Kidney (tissue), 14 donors: ENCODE data around the gene GON7. TPM values are rescaled to one million over a fixed set of nuclear protein-coding genes. Genes with fewer than 3 reads are reported as not detected.
"Not testable (repeated sequence)": the region's sequence is repeated elsewhere in the genome, so short reads cannot be mapped to it uniquely, and the experiment has no call there.

ENCODE experiments used
- DNase-seq, 5 donors: peaks; one replicate each; pipeline ENCODE4 v3.0.0-alpha.2; 2013 to 2020
- FAIRE-seq: peaks from 2 replicates; lab custom pipeline; 2012; peaks lifted over from hg19 to GRCh38; lab: Jason Lieb, UNC
- H3K27ac ChIP-seq, 2 donors: one replicate each; pipeline ENCODE4 v1.7.0; 2013; ENCODE audit warnings: low read depth in 2 of 2, low read length in 2 of 2, inconsistent platforms in 1 of 2
- H3K27me3 ChIP-seq: one replicate; pipeline ENCODE4 v1.7.1; 2013; ENCODE audit warnings: low read length, inconsistent platforms; ENCODE audit not compliant: control insufficient read depth, insufficient read depth
- H3K36me3 ChIP-seq, 3 donors: one replicate each; pipeline versions ENCODE4 v1.7.0 to v1.7.1; 2013; ENCODE audit warnings: low read length in 3 of 3, control low read depth in 1 of 3, inconsistent platforms in 1 of 3; ENCODE audit not compliant: insufficient read depth in 3 of 3, control insufficient read depth in 2 of 3
- H3K4me1 ChIP-seq, 3 donors: one replicate each; pipeline versions ENCODE4 v1.7.0 to v1.7.1; 2013; ENCODE audit warnings: low read length in 3 of 3, inconsistent platforms in 1 of 3, low read depth in 1 of 3; ENCODE audit not compliant: control insufficient read depth in 2 of 3, insufficient read depth in 2 of 3
- H3K4me3 ChIP-seq, 3 donors: one replicate each; pipeline versions ENCODE4 v1.7.0 to v1.8.1; 2013; ENCODE audit warnings: low read length in 3 of 3, control low read depth in 1 of 3, inconsistent platforms in 1 of 3
- H3K9ac ChIP-seq, 3 donors: one replicate each; pipeline versions ENCODE4 v1.7.0 to v1.7.1; 2013; ENCODE audit warnings: low read length in 3 of 3, control low read depth in 1 of 3, inconsistent platforms in 1 of 3
- H3K9me3 ChIP-seq, 3 donors: one replicate each; pipeline versions ENCODE4 v1.7.0 to v1.7.1; 2013; ENCODE audit warnings: low read length in 3 of 3, control low read depth in 1 of 3, inconsistent platforms in 1 of 3; ENCODE audit not compliant: control insufficient read depth in 2 of 3, insufficient read depth in 1 of 3
- CTCF ChIP-seq: IDR thresholded peaks from 3 replicates; pipeline ENCODE4 v1.5.1; 2012; ENCODE audit warnings: mild to moderate bottlenecking, moderate library complexity, borderline replicate concordance; ENCODE audit not compliant: insufficient read depth; ENCODE audit errors: extremely low read depth
- intact Hi-C: fragments of 100-400 bp; cut with DNase I; formaldehyde crosslinking; loops from one replicate; pipeline ENCODE4 v1.11.1; 2022
- polyA plus RNA-seq: library from polyadenylated mRNA; stranded (reverse); fragments of 350-450 nt; fragmentation: Illumina TruSeq; extraction: RNeasy Lipid Tissue Mini Kit (QIAGEN cat#74804); gene quantifications from one replicate; pipeline ENCODE4 v1.2.3, GENCODE V29; 2014; ENCODE audit warnings: low read depth, low replicate concordance; ENCODE audit not compliant: insufficient read depth
- total RNA-seq: library from RNA; stranded (reverse); fragmentation: NEBNext Ultra II Directional; extraction: Animal tissue kit (Norgen Biotek cat#: 25700); gene quantifications from one replicate; pipeline ENCODE4 v1.2.1, GENCODE V29; 2021
- donor health status: control.
- donor health status: control.
- donor health status: control.
- donor health status: control.
- donor health status: control.
- donor health status: DM: yes; HTN: yes; CAD: no.
- donor health status: Normal renal cell carcinoma (clear cell type).

GON7 gene
- total and polyA plus RNA-seq, 2 donors from 2014 or later, result 12.3 to 35.3 TPM

GRCh38 chr14:93239869-93240677 lies 33.2 kb upstream of the GON7 start:
- TF ChIP-seq CTCF, result no peak
- DNase-seq, result no peak
- no peak for FAIRE-seq
- Histone ChIP-seq H3K27ac (no peak overlapping the region), H3K9ac (no peak overlapping the region), H3K36me3 (peaks cover under 1 to 18% (median 8%) of the 10 kb centered on the region in 3 donors), H3K27me3 (no peaks in the 10 kb centered on the region), H3K9me3 (no peaks in the 10 kb centered on the region), H3K4me3 (no peak overlapping the region), H3K4me1 (peaks cover 0 to 1% (median 0%) of the 10 kb centered on the region in 3 donors)
- intact Hi-C loops, result no loop called here

GRCh38 chr14:93234798-93235197 lies 27.9 kb upstream of the GON7 start:
- no peak for FAIRE-seq
- intact Hi-C loops, result no loop called here
- peak in 2 of 5 donors; percentile 2 to 8 for DNase-seq

GRCh38 chr14:93233078-93233477 lies 26.2 kb upstream of the GON7 start:
- H3K27me3 ChIP-seq, H3K9me3 ChIP-seq, DNase-seq, H3K4me1 ChIP-seq, H3K9ac ChIP-seq, H3K36me3 ChIP-seq, intact Hi-C loops, H3K4me3 ChIP-seq, FAIRE-seq, H3K27ac ChIP-seq: not testable (repeated sequence)

More at GRCh38 chr14:93234798-93235197, 27.9 kb upstream of the GON7 start:
- no peaks in the 10 kb centered on the region for H3K9me3 ChIP-seq
- H3K27me3 ChIP-seq, result no peaks in the 10 kb centered on the region
- no peaks in the 10 kb centered on the region for H3K36me3 ChIP-seq
- no peak overlapping the region for H3K27ac ChIP-seq
- no peak for TF ChIP-seq CTCF
- H3K4me1 ChIP-seq, result peaks cover 0 to 6% (median 0%) of the 10 kb centered on the region in 3 donors
- H3K9ac ChIP-seq, result no peak overlapping the region
- no peak overlapping the region for H3K4me3 ChIP-seq

- no peak overlapping the region for H3K9ac ChIP-seq
- TF ChIP-seq CTCF, result no peak
- no peaks in the 10 kb centered on the region for H3K27me3 ChIP-seq
- peaks cover 0 to 6% (median 0%) of the 10 kb centered on the region in 3 donors for H3K4me1 ChIP-seq
- H3K27ac ChIP-seq, result no peak overlapping the region
- no peaks in the 10 kb centered on the region for H3K9me3 ChIP-seq
- no peak overlapping the region for H3K4me3 ChIP-seq
- intact Hi-C loops, result no loop called here
- FAIRE-seq (no peak), DNase-seq (no peak)
- peaks cover 3 to 15% (median 7%) of the 10 kb centered on the region in 3 donors for H3K36me3 ChIP-seq
Observed at GRCh38 chr14:93232159-93232558, 25.3 kb upstream of the GON7 start.
